ENCODE results near the gene HADH.
"Not testable (repeated sequence)": the region's sequence is repeated elsewhere in the genome, so short reads cannot be mapped to it uniquely, and the experiment has no call there.

HADH gene

GRCh38 chr4:108005807-108006206, 16.1 kb downstream of the HADH start:
- no peak for TF ChIP-seq CTCF (IDR thresholded peaks at IDR 0.05; ENCODE audit: control insufficient read depth, extremely low read depth, insufficient read depth)
- H3K4me3 ChIP-seq (ENCODE audit: low read depth, low read length): no peak overlapping the region

GRCh38 chr4:108006361-108006760, 16.7 kb downstream of the HADH start:
- no peak for DNase-seq (ENCODE audit: low read depth)
- no peak overlapping the region for H3K4me3 ChIP-seq (ENCODE audit: low read depth, low read length)
- no peak for TF ChIP-seq CTCF (IDR thresholded peaks at IDR 0.05; ENCODE audit: control insufficient read depth, extremely low read depth, insufficient read depth)

More at GRCh38 chr4:108005807-108006206, 16.1 kb downstream of the HADH start:
- no peak for DNase-seq (ENCODE audit: low read depth)

GRCh38 chr4:108007984-108008383, 18.3 kb downstream of the HADH start:
- H3K4me3 ChIP-seq (ENCODE audit: low read depth, low read length): no peak overlapping the region
- DNase-seq (ENCODE audit: low read depth): no peak
- TF ChIP-seq CTCF (IDR thresholded peaks at IDR 0.05; ENCODE audit: control insufficient read depth, extremely low read depth, insufficient read depth): no peak

GRCh38 chr4:108008721-108009120, 19.0 kb downstream of the HADH start:
- TF ChIP-seq CTCF (IDR thresholded peaks at IDR 0.05; ENCODE audit: control insufficient read depth, extremely low read depth, insufficient read depth): no peak
- H3K4me3 ChIP-seq (ENCODE audit: low read depth, low read length): no peak overlapping the region
- no peak for DNase-seq (ENCODE audit: low read depth)

- no peak for TF ChIP-seq CTCF (IDR thresholded peaks at IDR 0.05; ENCODE audit: control insufficient read depth, extremely low read depth, insufficient read depth)
- no peak for DNase-seq (ENCODE audit: low read depth)
- no peak overlapping the region for H3K4me3 ChIP-seq (ENCODE audit: low read depth, low read length)
Observed at GRCh38 chr4:108010167-108010566, 20.5 kb downstream of the HADH start.

- peak; percentile 26 for DNase-seq (ENCODE audit: low read depth)
- H3K4me3 ChIP-seq (ENCODE audit: low read depth, low read length): not testable (repeated sequence)
Observed at GRCh38 chr4:108012382-108012781, 22.7 kb downstream of the HADH start.

GRCh38 chr4:108013327-108013726, 23.6 kb downstream of the HADH start:
- no peak overlapping the region for H3K4me3 ChIP-seq (ENCODE audit: low read depth, low read length)
- no peak for DNase-seq (ENCODE audit: low read depth)
- TF ChIP-seq CTCF (IDR thresholded peaks at IDR 0.05; ENCODE audit: control insufficient read depth, extremely low read depth, insufficient read depth): no peak

Data from LNCaP clone FGC (cell line).